Neural crest cell (in vitro differentiated cells): ENCODE data around the gene DCUN1D3. TPM values are rescaled to one million over a fixed set of nuclear protein-coding genes. Genes with fewer than 3 reads are reported as not detected.

ENCODE experiments used
- DNase-seq: peaks from one replicate; pipeline ENCODE4 v3.0.0; 2021; ENCODE audit warnings: low read depth, mixed read lengths, low spot score
- H3K27ac Mint-ChIP-seq: one replicate; pipeline ENCODE4 v1.8.0; 2021; ENCODE audit warnings: mild to moderate bottlenecking, mixed read lengths; ENCODE audit not compliant: unreplicated experiment
- H3K27me3 Mint-ChIP-seq: 2 replicates; pipeline ENCODE4 v1.8.0; 2021; ENCODE audit warnings: low read depth, mild to moderate bottlenecking, mixed read lengths
- H3K36me3 Mint-ChIP-seq: 2 replicates; pipeline ENCODE4 v1.8.0; 2021; ENCODE audit warnings: low read depth, mild to moderate bottlenecking, mixed read lengths
- H3K4me1 Mint-ChIP-seq: 2 replicates; pipeline ENCODE4 v1.8.0; 2021; ENCODE audit warnings: mixed read lengths
- H3K4me3 Mint-ChIP-seq: one replicate; pipeline ENCODE4 v1.8.0; 2021; ENCODE audit warnings: mild to moderate bottlenecking, mixed read lengths
- H3K9me3 Mint-ChIP-seq: 2 replicates; pipeline ENCODE4 v1.8.0; 2021; ENCODE audit warnings: mixed read lengths
- total RNA-seq: library from RNA; stranded (reverse); gene quantifications from 2 replicates; pipeline ENCODE4 v1.2.1, GENCODE V29; 2021
- TF ChIP-seq, protein P1 (sequence below): fragments of 200-600 bp; sonication (generic); conservative IDR thresholded peaks from 2 replicates; pipeline ENCODE4 v1.5.0; 2021; ENCODE audit warnings: antibody characterized with exemption, mild to moderate bottlenecking

Gene DCUN1D3
- total RNA-seq, 1 donor from 2014 or later: 13.5 TPM

DNA sequence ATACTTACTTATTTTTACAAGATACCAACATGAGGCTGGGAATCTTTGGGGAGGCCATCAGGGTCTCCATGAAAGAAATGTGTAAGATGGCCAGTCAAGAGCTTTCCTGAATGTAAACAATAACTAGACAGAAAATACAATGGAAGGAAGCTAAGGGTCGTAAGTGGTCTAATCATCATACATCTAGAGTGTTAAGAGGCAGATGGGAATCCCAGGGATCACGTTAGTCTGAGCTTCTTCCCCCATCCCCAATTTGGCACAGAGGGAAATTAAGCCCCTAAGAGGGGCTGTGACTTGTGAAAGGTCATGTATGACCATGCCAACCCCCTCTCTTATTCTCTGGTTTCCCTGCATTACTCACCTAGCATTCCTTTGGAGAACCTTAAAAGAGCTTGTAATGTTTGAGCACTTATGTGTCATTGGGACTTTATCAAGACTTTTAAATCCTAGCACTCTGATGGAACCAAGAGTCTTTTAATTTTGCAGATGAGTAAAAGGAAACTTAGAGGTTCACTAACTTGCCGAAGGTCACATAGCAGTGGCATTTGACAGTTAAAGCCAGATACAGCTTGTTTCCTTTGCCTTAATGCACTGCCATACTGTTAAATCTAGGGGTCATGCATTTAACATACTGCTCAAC, 46.1 kb downstream of the DCUN1D3 start:
- Mint-ChIP-seq H3K4me3 (no peak overlapping the region), H3K36me3 (peaks cover 7% of the 10 kb centered on the region), H3K27me3 (no peaks in the 10 kb centered on the region), H3K27ac (no peak overlapping the region), H3K4me1 (no peaks in the 10 kb centered on the region), H3K9me3 (no peaks in the 10 kb centered on the region)
- TF ChIP-seq, protein P1, sequence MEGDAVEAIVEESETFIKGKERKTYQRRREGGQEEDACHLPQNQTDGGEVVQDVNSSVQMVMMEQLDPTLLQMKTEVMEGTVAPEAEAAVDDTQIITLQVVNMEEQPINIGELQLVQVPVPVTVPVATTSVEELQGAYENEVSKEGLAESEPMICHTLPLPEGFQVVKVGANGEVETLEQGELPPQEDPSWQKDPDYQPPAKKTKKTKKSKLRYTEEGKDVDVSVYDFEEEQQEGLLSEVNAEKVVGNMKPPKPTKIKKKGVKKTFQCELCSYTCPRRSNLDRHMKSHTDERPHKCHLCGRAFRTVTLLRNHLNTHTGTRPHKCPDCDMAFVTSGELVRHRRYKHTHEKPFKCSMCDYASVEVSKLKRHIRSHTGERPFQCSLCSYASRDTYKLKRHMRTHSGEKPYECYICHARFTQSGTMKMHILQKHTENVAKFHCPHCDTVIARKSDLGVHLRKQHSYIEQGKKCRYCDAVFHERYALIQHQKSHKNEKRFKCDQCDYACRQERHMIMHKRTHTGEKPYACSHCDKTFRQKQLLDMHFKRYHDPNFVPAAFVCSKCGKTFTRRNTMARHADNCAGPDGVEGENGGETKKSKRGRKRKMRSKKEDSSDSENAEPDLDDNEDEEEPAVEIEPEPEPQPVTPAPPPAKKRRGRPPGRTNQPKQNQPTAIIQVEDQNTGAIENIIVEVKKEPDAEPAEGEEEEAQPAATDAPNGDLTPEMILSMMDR: no peak
- no peak for DNase-seq

DNA sequence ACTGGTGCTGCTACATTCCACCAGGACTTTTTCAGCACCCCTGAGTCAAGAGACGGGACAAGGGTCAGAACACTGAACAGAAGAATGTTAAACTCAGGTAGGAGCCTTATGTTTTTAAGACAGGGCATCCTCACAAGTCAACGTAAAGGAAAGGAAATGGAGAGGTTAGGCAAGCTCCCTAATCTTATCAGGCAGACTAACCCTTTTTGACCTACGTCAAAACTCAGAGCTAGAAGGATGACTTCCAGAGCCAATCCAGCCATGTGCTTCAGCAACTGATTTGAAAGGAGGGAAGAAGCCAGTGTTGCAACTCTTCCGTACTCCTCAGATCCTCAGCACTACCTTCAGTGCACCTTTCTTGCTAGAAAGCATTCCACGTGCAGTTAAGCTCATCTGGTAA, 47.0 kb downstream of the DCUN1D3 start:
- H3K36me3 Mint-ChIP-seq: peaks cover 7% of the 10 kb centered on the region
- TF ChIP-seq, protein P1: no peak
- no peaks in the 10 kb centered on the region for H3K4me1 Mint-ChIP-seq
- DNase-seq: no peak
- no peak overlapping the region for H3K27ac Mint-ChIP-seq
- H3K4me3 Mint-ChIP-seq: no peak overlapping the region
- H3K9me3 Mint-ChIP-seq: no peaks in the 10 kb centered on the region
- H3K27me3 Mint-ChIP-seq: no peaks in the 10 kb centered on the region

DNA sequence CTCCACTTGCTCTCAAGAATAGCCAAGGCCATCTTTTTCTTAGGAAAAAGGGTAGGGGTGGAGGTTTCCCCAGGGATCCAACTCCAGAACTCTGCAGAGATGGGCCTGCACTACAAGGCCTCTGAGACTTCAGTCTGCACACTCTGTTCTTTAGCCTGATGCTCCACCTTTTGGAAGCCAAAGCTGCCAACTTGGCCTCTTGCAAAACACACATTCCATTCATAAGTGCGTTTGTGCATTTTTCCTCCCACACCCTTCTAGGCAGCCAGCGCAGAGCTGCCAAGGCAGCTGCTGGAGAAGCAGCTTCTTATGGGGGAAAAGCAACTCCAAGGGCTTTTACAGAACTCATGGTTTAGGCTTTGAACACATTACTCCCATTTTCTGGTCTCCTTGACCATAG, 48.6 kb downstream of the DCUN1D3 start:
- DNase-seq: no peak
- H3K4me1 Mint-ChIP-seq: no peaks in the 10 kb centered on the region
- no peaks in the 10 kb centered on the region for H3K27me3 Mint-ChIP-seq
- H3K9me3 Mint-ChIP-seq: no peaks in the 10 kb centered on the region
- H3K4me3 Mint-ChIP-seq: no peak overlapping the region
- TF ChIP-seq, protein P1: no peak
- no peak overlapping the region for H3K27ac Mint-ChIP-seq
- H3K36me3 Mint-ChIP-seq: peaks cover 7% of the 10 kb centered on the region

DNA sequence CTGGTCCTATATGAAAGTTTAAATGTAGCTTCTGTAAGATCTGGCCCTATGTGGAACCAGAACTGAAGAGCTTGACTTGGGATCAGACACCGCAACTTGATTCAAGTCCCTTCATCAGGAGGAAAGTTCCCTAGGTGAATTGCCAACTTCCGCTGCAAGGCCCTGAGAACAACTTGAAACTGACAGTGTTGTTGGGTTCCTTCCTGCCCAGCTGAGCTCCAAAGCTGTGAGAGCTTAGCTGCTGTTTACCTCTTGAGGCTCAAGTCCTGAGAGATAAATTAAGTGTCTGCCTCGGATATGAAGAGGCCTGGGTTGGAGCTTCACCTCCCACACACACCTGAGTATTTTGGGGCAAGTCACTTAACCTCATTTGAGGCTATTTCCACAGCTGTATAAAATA, 49.2 kb downstream of the DCUN1D3 start:
- TF ChIP-seq, protein P1: no peak
- no peak overlapping the region for H3K27ac Mint-ChIP-seq
- no peaks in the 10 kb centered on the region for H3K4me1 Mint-ChIP-seq
- H3K4me3 Mint-ChIP-seq: no peak overlapping the region
- no peak for DNase-seq
- H3K27me3 Mint-ChIP-seq: no peaks in the 10 kb centered on the region
- H3K9me3 Mint-ChIP-seq: no peaks in the 10 kb centered on the region
- peaks cover 4% of the 10 kb centered on the region for H3K36me3 Mint-ChIP-seq

DNA sequence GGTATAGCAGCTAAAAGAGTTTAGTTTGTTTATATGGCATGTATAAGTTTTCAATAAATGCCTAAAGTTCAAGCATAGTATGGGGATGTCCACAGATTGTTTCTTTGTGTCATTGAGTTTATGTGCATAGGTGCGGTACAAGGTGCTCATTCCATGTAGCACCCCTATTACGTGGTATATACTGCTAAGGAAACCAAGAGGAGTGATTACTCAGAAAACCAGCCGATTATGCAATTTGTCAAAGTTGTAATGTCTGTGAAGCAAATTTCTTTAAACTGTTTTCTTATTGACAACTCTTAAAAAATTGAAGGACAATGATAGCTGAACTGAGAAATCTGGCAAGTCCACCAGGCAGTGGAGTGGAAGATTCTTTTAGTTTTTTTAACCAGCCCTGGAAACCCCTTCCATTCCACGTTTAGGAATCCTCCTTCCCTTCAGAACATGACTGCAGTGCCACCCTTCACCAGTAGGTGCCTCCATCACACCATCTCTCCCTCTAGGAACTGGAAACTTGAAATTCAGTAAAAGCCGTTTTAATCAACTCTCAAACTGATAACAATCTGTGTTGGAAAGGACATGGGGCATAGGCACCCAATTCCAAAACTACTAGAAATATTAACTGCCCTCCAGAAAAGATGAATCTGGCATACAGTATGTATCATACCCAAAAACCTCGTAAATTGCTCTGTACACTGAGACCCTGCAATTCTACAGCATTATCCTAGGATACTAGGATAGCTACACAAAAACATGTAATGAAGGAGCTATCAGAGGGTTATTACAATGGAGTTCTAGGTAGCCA, 50.4 kb downstream of the DCUN1D3 start:
- H3K27ac Mint-ChIP-seq: no peak overlapping the region
- H3K36me3 Mint-ChIP-seq: no peaks in the 10 kb centered on the region
- H3K27me3 Mint-ChIP-seq: no peaks in the 10 kb centered on the region
- TF ChIP-seq, protein P1: peak; percentile 95
- no peaks in the 10 kb centered on the region for H3K4me1 Mint-ChIP-seq
- DNase-seq: peak; percentile 81
- H3K4me3 Mint-ChIP-seq: no peak overlapping the region
- H3K9me3 Mint-ChIP-seq: no peaks in the 10 kb centered on the region
